B cell (primary cell): Measurements from ENCODE around the gene NBEA.

ENCODE experiments used
- EZH2 ChIP-seq: IDR thresholded peaks from 2 replicates; pipeline ENCODE4 v1.6.1; 2012; ENCODE audit warnings: borderline replicate concordance, low read depth, mild to moderate bottlenecking, moderate library complexity, low read length; ENCODE audit not compliant: insufficient read depth, poor library complexity, severe bottlenecking
- TF ChIP-seq, protein P1 (sequence below): fragments of 200-600 bp; IDR thresholded peaks from one replicate; pipeline ENCODE4 v1.8.0; 2022; ENCODE audit warnings: antibody characterized with exemption, mild to moderate bottlenecking

DNA sequence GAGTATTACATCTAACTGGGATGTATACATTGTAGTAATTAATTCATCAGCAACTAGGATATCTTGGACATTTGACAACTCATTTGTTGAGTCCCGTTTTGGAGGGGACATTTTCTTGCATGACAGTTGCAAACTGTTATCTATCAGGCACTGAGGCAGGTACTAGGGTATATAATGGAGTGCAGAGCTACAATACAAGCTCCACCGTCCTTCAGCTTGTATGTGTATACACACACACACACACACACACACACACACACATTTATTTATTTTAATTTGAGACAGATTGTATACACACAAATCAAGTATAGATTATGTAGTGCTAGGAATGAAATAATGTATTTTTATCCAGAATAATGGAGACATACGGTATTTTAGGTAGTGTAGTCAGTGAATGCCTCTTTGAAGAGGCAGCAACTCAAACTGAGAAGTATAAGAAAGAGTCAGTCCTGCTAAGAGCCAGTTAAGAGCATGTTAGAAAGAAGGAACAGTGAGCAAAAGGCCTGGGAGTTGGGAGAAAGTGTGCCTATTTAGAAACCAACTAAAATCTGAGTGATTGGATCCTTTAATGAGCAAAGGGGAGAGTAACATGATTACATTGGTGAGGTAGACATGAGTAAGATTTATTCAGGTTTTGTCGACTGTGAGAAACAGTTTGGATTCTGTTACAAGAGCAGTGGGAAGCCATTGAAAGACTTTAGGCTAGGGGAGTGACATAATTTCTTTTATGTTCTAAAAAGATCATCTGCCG, 74.5 kb downstream of the NBEA start:
- TF ChIP-seq, protein P1, sequence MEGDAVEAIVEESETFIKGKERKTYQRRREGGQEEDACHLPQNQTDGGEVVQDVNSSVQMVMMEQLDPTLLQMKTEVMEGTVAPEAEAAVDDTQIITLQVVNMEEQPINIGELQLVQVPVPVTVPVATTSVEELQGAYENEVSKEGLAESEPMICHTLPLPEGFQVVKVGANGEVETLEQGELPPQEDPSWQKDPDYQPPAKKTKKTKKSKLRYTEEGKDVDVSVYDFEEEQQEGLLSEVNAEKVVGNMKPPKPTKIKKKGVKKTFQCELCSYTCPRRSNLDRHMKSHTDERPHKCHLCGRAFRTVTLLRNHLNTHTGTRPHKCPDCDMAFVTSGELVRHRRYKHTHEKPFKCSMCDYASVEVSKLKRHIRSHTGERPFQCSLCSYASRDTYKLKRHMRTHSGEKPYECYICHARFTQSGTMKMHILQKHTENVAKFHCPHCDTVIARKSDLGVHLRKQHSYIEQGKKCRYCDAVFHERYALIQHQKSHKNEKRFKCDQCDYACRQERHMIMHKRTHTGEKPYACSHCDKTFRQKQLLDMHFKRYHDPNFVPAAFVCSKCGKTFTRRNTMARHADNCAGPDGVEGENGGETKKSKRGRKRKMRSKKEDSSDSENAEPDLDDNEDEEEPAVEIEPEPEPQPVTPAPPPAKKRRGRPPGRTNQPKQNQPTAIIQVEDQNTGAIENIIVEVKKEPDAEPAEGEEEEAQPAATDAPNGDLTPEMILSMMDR = no peak
- no peak for TF ChIP-seq EZH2
